GM23248 (cell line): ENCODE measurements around the gene SFTPD. TPM values are rescaled to one million over a fixed set of nuclear protein-coding genes. Genes with fewer than 3 reads are reported as not detected.

Source experiments
- DNase-seq: peaks from one replicate; pipeline ENCODE4 v3.0.0-alpha.2; 2015
- H2AFZ ChIP-seq: fragments of 200-600 bp; sonication (generic); 2 replicates; pipeline ENCODE4 v1.6.1; 2016; ENCODE audit warnings: antibody characterized with exemption
- H3F3A ChIP-seq: fragments of 200-600 bp; sonication (generic); 2 replicates; pipeline ENCODE4 v1.6.1; 2016; ENCODE audit warnings: mild to moderate bottlenecking, antibody characterized with exemption, mixed run types; ENCODE audit not compliant: insufficient read depth
- H3K27ac ChIP-seq: fragments of 200-600 bp; sonication (generic); 2 replicates; pipeline ENCODE4 v1.5.1; 2016; ENCODE audit warnings: mild to moderate bottlenecking
- H3K27me3 ChIP-seq: fragments of 200-600 bp; sonication (generic); replicated peaks from 2 replicates; pipeline ENCODE4 v1.6.1; 2016; ENCODE audit warnings: mild to moderate bottlenecking; ENCODE audit not compliant: insufficient read depth
- H3K36me3 ChIP-seq: fragments of 200-600 bp; sonication (generic); 2 replicates; pipeline ENCODE4 v1.6.1; 2016; ENCODE audit warnings: low read depth, mild to moderate bottlenecking
- H3K4me1 ChIP-seq: fragments of 200-600 bp; sonication (generic); 2 replicates; pipeline ENCODE4 v1.6.1; 2016; ENCODE audit warnings: mild to moderate bottlenecking; ENCODE audit not compliant: insufficient read depth
- H3K4me2 ChIP-seq: fragments of 200-600 bp; sonication (generic); one replicate; pipeline ENCODE4 v1.6.1; 2016; ENCODE audit warnings: mild to moderate bottlenecking; ENCODE audit not compliant: unreplicated experiment
- H3K4me3 ChIP-seq: fragments of 200-600 bp; sonication (generic); 2 replicates; pipeline ENCODE4 v1.5.1; 2016; ENCODE audit warnings: mild to moderate bottlenecking
- H3K79me2 ChIP-seq: fragments of 200-600 bp; sonication (generic); 2 replicates; pipeline ENCODE4 v1.6.1; 2016; ENCODE audit warnings: mild to moderate bottlenecking; ENCODE audit not compliant: insufficient read depth
- H3K9ac ChIP-seq: fragments of 200-600 bp; sonication (generic); 2 replicates; pipeline ENCODE4 v1.6.1; 2016; ENCODE audit warnings: mild to moderate bottlenecking
- H3K9me2 ChIP-seq: fragments of 200-600 bp; sonication (generic); 2 replicates; pipeline ENCODE4 v1.6.1; 2016; ENCODE audit warnings: mixed run types, mild to moderate bottlenecking, moderate library complexity; ENCODE audit not compliant: insufficient read depth
- H3K9me3 ChIP-seq: fragments of 200-600 bp; sonication (generic); one replicate; pipeline ENCODE4 v1.6.1; 2017; ENCODE audit warnings: low read depth
- H4K20me1 ChIP-seq: fragments of 200-600 bp; sonication (generic); 2 replicates; pipeline ENCODE4 v1.6.0; 2016; ENCODE audit not compliant: insufficient read depth
- EZH2 ChIP-seq: fragments of 200-600 bp; sonication (generic); IDR thresholded peaks from 2 replicates; pipeline ENCODE4 v1.6.1; 2018; ENCODE audit warnings: antibody characterized with exemption, mild to moderate bottlenecking; ENCODE audit not compliant: insufficient read depth, poor library complexity, severe bottlenecking
- EZH2phosphoT487 ChIP-seq: fragments of 200-600 bp; sonication (generic); IDR thresholded peaks from 2 replicates; pipeline ENCODE4 v1.6.1; 2018; ENCODE audit warnings: antibody characterized with exemption, moderate library complexity, mild to moderate bottlenecking, low read depth; ENCODE audit not compliant: insufficient read depth
- WGBS, 2 experiments: methylation state at CpG; one replicate each; pipeline ENCODE4 v1.1.6; 2015 to 2017; ENCODE audit warnings: low lambda C conversion rate in 2 of 2, low coverage in 1 of 2; ENCODE audit errors: missing lambda C conversion rate in 2 of 2; 5-methylcytosine and 5-hydroxymethylcytosine counted together
- in situ Hi-C: fragments of 300-500 bp; cut with MboI; formaldehyde crosslinking; loops from 2 replicates; pipeline ENCODE4 v1.15.0; 2020
- polyA plus RNA-seq: library from polyadenylated mRNA; unstranded; fragments of >200 nt; fragmentation: Nextera tagmentation; extraction: Ambion mirVana; gene quantifications from 2 replicates; pipeline ENCODE4 v1.2.1, GENCODE V29; 2016
- total RNA-seq: library from RNA; depleted of rRNA; stranded (reverse); fragments of >200 nt; shearing (Covaris generic); gene quantifications from 2 replicates; pipeline ENCODE4 v1.2.3, GENCODE V29; 2014

SFTPD gene
- total and polyA plus RNA-seq, 2 experiments from 2014 or later = 0.46 TPM; not detected in 1

- H3K4me1 ChIP-seq = no peaks in the 10 kb centered on the region
- H3K4me3 ChIP-seq = no peak overlapping the region
- H3K9ac ChIP-seq = no peak overlapping the region
- no peaks in the 10 kb centered on the region for H3K36me3 ChIP-seq
- no peak overlapping the region for H3K4me2 ChIP-seq
- in situ Hi-C loops = loop anchor here (10.0 kb wide), 1 partner anchor 365 kb away; the partner anchor contains the start of gene SFTPA2
- no peaks in the 10 kb centered on the region for H3K9me3 ChIP-seq
- H2AFZ ChIP-seq = no peak overlapping the region
- WGBS, 2 experiments = 20% methylated on average over 13 to 14 of the region's 14 CpGs
- no peaks in the 10 kb centered on the region for H3K9me2 ChIP-seq
- H3K27ac ChIP-seq = no peak overlapping the region
- no peaks in the 10 kb centered on the region for H3K79me2 ChIP-seq
- DNase-seq = peak; percentile 83
- H4K20me1 ChIP-seq = no peaks in the 10 kb centered on the region
- TF ChIP-seq EZH2 (no peak), EZH2phosphoT487 (no peak)
- no peaks in the 10 kb centered on the region for H3F3A ChIP-seq
- peaks cover 12% of the 10 kb centered on the region for H3K27me3 ChIP-seq
These were observed 19.4 kb downstream of the SFTPD start for GRCh38 chr10:79929409-79929904.

- TF ChIP-seq EZH2phosphoT487 = no peak
- no peak for TF ChIP-seq EZH2
- H3K4me2 ChIP-seq = no peak overlapping the region
- H2AFZ ChIP-seq = no peak overlapping the region
- no peaks in the 10 kb centered on the region for H3K36me3 ChIP-seq
- in situ Hi-C loops = loop anchor here (10.0 kb wide), 1 partner anchor 363 kb away; the partner anchor contains the start of gene SFTPA2
- no peaks in the 10 kb centered on the region for H3F3A ChIP-seq
- H3K9me2 ChIP-seq = no peaks in the 10 kb centered on the region
- DNase-seq = no peak
- no peaks in the 10 kb centered on the region for H3K4me1 ChIP-seq
- no peaks in the 10 kb centered on the region for H4K20me1 ChIP-seq
- no peaks in the 10 kb centered on the region for H3K79me2 ChIP-seq
- no peak overlapping the region for H3K4me3 ChIP-seq
- H3K9ac ChIP-seq = no peak overlapping the region
- H3K27ac ChIP-seq = no peak overlapping the region
- no peaks in the 10 kb centered on the region for H3K9me3 ChIP-seq
- WGBS, 2 experiments = 68 to 71% methylated on average over 7 of the region's 7 CpGs
- H3K27me3 ChIP-seq = peaks cover 12% of the 10 kb centered on the region
These were observed 20.8 kb downstream of the SFTPD start for GRCh38 chr10:79928028-79928583.

- no peak overlapping the region for H2AFZ ChIP-seq
- peaks cover 12% of the 10 kb centered on the region for H3K27me3 ChIP-seq
- H3K9ac ChIP-seq = no peak overlapping the region
- no peak for DNase-seq
- no peaks in the 10 kb centered on the region for H3K9me2 ChIP-seq
- in situ Hi-C loops = loop anchor here (10.0 kb wide), 1 partner anchor 362 kb away; the partner anchor contains the start of gene SFTPA2
- no peaks in the 10 kb centered on the region for H3F3A ChIP-seq
- no peaks in the 10 kb centered on the region for H3K9me3 ChIP-seq
- H3K4me3 ChIP-seq = no peak overlapping the region
- no peaks in the 10 kb centered on the region for H4K20me1 ChIP-seq
- TF ChIP-seq EZH2phosphoT487 (no peak), EZH2 (no peak)
- WGBS, 2 experiments = 18 to 19% methylated on average over 3 of the region's 3 CpGs
- H3K4me2 ChIP-seq = no peak overlapping the region
- no peaks in the 10 kb centered on the region for H3K36me3 ChIP-seq
- no peaks in the 10 kb centered on the region for H3K4me1 ChIP-seq
- no peaks in the 10 kb centered on the region for H3K79me2 ChIP-seq
- no peak overlapping the region for H3K27ac ChIP-seq
These were observed 21.6 kb downstream of the SFTPD start for GRCh38 chr10:79927111-79927828.

GRCh38 chr10:79926037-79926436 lies 22.9 kb downstream of the SFTPD start:
- Histone ChIP-seq H3K9me3 (no peaks in the 10 kb centered on the region), H3K79me2 (no peaks in the 10 kb centered on the region), H3K36me3 (no peaks in the 10 kb centered on the region), H3K4me3 (no peak overlapping the region), H3K27ac (no peak overlapping the region), H3K4me1 (no peaks in the 10 kb centered on the region), H4K20me1 (no peaks in the 10 kb centered on the region), H3K27me3 (peaks cover 5% of the 10 kb centered on the region), H3F3A (no peaks in the 10 kb centered on the region), H3K4me2 (no peak overlapping the region), H3K9ac (no peak overlapping the region), H2AFZ (no peak overlapping the region), H3K9me2 (no peaks in the 10 kb centered on the region)
- DNase-seq = no peak
- TF ChIP-seq EZH2 = no peak
- TF ChIP-seq EZH2phosphoT487 = no peak
- in situ Hi-C loops = loop anchor here (10.0 kb wide), 1 partner anchor 361 kb away; the partner anchor contains the start of gene SFTPA2
- 70 to 74% methylated on average over 7 of the region's 7 CpGs for WGBS, 2 experiments
